HG03342 (cell line): Measurements from ENCODE around the gene MUC12.
"Not testable (repeated sequence)": the region's sequence is repeated elsewhere in the genome, so short reads cannot be mapped to it uniquely, and the experiment has no call there.

Source experiments
- ATAC-seq: cut with Tn5 transposase; IDR thresholded peaks from one replicate; pipeline ENCODE4 v1.9.1; 2021; ENCODE audit warnings: mild to moderate bottlenecking, moderate library complexity; ENCODE audit not compliant: unreplicated experiment

MUC12 gene

DNA sequence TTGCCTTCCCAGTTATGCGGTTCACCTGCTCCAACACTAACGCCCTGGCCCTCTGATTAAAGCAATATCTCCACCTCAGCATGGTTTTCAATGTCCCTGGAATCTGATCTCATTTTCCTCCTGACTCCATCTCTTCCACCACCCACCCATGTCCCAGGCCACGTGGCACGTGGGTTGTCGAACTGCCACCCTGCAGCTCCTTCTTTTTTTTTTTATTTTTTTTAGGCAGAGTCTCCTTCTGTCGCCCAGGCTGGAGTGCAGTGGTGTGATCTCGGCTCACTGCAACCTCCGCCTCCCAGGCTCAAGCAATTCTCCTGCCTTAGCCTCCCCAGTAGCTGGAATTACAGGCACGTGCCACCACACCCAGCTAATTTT, 94.8 kb downstream of the MUC12 start:
- ATAC-seq = not testable (repeated sequence)

- ATAC-seq = not testable (repeated sequence)
Measured at GRCh38 chr7:101065162-101065561, 95.8 kb downstream of the MUC12 start.

DNA sequence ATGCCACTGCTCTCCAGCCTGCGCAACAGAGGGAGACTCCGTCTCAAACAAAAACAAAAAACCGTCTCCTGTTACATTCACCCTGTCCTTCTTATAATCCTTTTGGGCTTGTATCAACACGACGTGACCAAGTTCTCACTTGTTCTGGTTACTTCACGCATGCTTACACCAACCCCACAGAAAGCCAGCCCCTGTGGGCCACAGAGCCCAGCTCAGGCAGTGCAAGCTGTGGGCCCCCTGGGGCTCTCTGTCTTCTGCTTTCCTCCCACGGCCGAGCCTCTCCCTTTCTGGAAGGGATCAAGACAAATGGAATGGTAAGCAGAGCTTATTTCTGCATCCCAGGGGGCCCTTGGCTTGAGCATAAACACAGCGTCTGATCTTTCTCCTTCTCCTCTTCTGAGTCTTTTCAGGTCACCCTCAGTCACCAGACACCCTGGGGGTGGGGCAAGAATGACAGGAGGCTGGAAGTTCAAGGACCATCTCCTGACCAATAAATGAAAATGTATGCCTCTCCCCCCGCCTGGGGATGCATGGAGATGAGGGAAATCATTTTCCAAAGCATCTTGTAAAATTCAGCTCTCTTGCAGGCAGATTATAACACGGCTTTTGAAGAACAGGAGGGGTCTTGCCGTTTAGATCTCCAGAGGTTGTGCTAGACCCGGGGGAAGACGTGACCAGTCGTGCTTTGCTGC, 96.9 kb downstream of the MUC12 start:
- ATAC-seq = no peak

DNA sequence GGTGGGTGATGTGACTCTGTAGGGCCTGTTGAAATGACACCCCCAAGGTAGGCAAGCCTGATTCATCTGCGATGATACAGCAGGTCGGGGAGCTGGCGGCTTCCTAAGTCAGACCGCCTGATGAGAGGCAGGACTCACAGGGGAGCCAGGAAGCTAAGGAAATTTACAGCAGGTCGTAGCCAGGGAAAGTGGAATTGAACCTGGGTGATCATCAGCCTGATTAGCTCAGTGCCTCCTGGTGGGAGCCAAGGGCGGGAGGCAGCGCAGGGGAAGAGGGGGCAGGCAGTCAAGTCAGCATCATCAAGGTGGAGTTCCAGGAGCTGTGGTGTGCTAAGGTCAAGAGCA, 97.4 kb downstream of the MUC12 start:
- no peak for ATAC-seq

- ATAC-seq = no peak
Measured at GRCh38 chr7:101068401-101068800, 99.0 kb downstream of the MUC12 start.
